ENCODE results near the gene TEX14.

DNA sequence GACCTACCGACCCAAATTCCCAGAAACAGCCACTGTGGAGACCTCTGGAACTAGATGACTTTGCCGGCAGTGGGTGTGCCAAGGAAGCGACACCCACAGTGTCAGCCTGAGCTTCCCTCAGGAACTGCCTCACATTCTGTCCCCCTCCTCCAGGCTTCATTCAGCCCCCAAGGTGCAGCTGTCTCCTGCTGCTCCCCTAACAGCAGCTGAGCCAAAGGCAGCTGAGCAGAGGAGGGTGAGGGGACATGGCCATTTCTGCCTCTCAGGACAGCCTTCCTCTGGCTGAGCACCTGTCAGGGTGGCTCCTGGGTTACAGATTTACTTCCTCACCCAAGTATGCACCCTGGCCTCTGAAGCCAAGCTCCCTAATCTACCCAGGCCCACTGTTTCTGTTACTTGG, 155.3 kb downstream of the TEX14 start:
- TF ChIP-seq, protein P1, sequence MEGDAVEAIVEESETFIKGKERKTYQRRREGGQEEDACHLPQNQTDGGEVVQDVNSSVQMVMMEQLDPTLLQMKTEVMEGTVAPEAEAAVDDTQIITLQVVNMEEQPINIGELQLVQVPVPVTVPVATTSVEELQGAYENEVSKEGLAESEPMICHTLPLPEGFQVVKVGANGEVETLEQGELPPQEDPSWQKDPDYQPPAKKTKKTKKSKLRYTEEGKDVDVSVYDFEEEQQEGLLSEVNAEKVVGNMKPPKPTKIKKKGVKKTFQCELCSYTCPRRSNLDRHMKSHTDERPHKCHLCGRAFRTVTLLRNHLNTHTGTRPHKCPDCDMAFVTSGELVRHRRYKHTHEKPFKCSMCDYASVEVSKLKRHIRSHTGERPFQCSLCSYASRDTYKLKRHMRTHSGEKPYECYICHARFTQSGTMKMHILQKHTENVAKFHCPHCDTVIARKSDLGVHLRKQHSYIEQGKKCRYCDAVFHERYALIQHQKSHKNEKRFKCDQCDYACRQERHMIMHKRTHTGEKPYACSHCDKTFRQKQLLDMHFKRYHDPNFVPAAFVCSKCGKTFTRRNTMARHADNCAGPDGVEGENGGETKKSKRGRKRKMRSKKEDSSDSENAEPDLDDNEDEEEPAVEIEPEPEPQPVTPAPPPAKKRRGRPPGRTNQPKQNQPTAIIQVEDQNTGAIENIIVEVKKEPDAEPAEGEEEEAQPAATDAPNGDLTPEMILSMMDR (IDR thresholded peaks at IDR 0.05): no peak
- no peak for TF ChIP-seq POLR2A (IDR thresholded peaks at IDR 0.05)

Data from lower leg skin (tissue), 3 donors.